MCF 10A (cell line): ENCODE results near the gene SCD. TPM values are rescaled to one million over a fixed set of nuclear protein-coding genes. Genes with fewer than 3 reads are reported as not detected.
A peak's percentile ranks its signal among the peaks of the same experiment; 100 is the strongest.

Experiments used
- BruUV-seq: library from RNA; stranded (reverse); fragments of 400-500 nt; replicated peaks from 2 replicates; lab custom pipeline; 2021; lab: Mats Ljungman, UMichigan
- CTCF ChIA-PET: fragments of 300-600 bp; sonication (Branson Sonifier 250); formaldehyde crosslinking; extraction: SDS; loops from one replicate; lab custom pipeline; 2021; ENCODE audit warnings: antibody characterized with exemption, inconsistent platforms; lab: Yijun Ruan, JAX
- POLR2A ChIA-PET: fragments of 300-600, 350-650 bp; sonication (Branson Sonifier 250); formaldehyde crosslinking; extraction: SDS; loops from one replicate; lab custom pipeline; 2020; ENCODE audit warnings: antibody characterized with exemption, inconsistent platforms; lab: Yijun Ruan, JAX
- DNase-seq: peaks from one replicate; pipeline ENCODE4 v3.0.0-alpha.2; 2018; ENCODE audit not compliant: unreplicated experiment
- H3K27ac Mint-ChIP-seq: one replicate; pipeline ENCODE4 v1.8.0; 2022; ENCODE audit warnings: mild to moderate bottlenecking, low read depth, mixed read lengths; ENCODE audit not compliant: unreplicated experiment
- H3K27me3 Mint-ChIP-seq: one replicate; pipeline ENCODE4 v1.8.0; 2022; ENCODE audit warnings: mixed read lengths; ENCODE audit not compliant: insufficient read depth, unreplicated experiment
- H3K36me3 Mint-ChIP-seq: one replicate; pipeline ENCODE4 v1.8.0; 2022; ENCODE audit warnings: mild to moderate bottlenecking, moderate library complexity, mixed read lengths; ENCODE audit not compliant: insufficient read depth, unreplicated experiment
- H3K4me1 Mint-ChIP-seq: one replicate; pipeline ENCODE4 v1.8.0; 2022; ENCODE audit warnings: mixed read lengths; ENCODE audit not compliant: insufficient read depth, unreplicated experiment
- H3K4me3 Mint-ChIP-seq: one replicate; pipeline ENCODE4 v1.8.0; 2022; ENCODE audit warnings: mild to moderate bottlenecking, moderate library complexity, mixed read lengths; ENCODE audit not compliant: unreplicated experiment
- H3K9me3 Mint-ChIP-seq: one replicate; pipeline ENCODE4 v1.8.0; 2022; ENCODE audit warnings: mixed read lengths; ENCODE audit not compliant: unreplicated experiment
- CTCF ChIP-seq: fragments of 200-600 bp; IDR thresholded peaks from one replicate; pipeline ENCODE4 v1.8.0; 2022; ENCODE audit warnings: antibody characterized with exemption, mild to moderate bottlenecking; ENCODE audit not compliant: unreplicated experiment
- intact Hi-C: fragments of 100-400 bp; cut with micrococcal nuclease; formaldehyde crosslinking; loops from 2 replicates; pipeline ENCODE4 v1.14.1; 2022
- total RNA-seq: library from RNA; stranded (reverse); gene quantifications from 2 replicates; pipeline ENCODE4 v1.2.3, GENCODE V29; 2022

The SCD gene
- total RNA-seq, 1 experiment from 2014 or later, result 179 TPM

- ChIA-PET CTCF (interaction anchor here (0.8 to 19.8 kb wide), 5 partner anchors 8 to 546 kb away, joined by 3 to 372 read pairs (median 3); no protein-coding TSS in a partner anchor), POLR2A (no interaction called here)
- no peak for DNase-seq
- Mint-ChIP-seq H3K4me3 (no peak overlapping the region), H3K27me3 (peaks cover 69% of the 10 kb centered on the region), H3K36me3 (no peaks in the 10 kb centered on the region), H3K27ac (no peak overlapping the region), H3K9me3 (no peaks in the 10 kb centered on the region), H3K4me1 (peaks cover 6% of the 10 kb centered on the region)
- no peak for TF ChIP-seq CTCF
- BruUV-seq, result no TSS peak
- intact Hi-C loops, result no loop called here
Measured at GRCh38 chr10:100333106-100333505, 13.9 kb upstream of the SCD start.

- no peak for TF ChIP-seq CTCF
- no peaks in the 10 kb centered on the region for H3K9me3 Mint-ChIP-seq
- H3K27ac Mint-ChIP-seq, result no peak overlapping the region
- no TSS peak for BruUV-seq
- peaks cover 62% of the 10 kb centered on the region for H3K27me3 Mint-ChIP-seq
- intact Hi-C loops, result no loop called here
- peak; percentile 32 for DNase-seq
- peaks cover 6% of the 10 kb centered on the region for H3K4me1 Mint-ChIP-seq
- ChIA-PET POLR2A (interaction anchor here (0.7 to 1.1 kb wide), 3 partner anchors 37 to 185 kb away, joined by 3 to 4 read pairs (median 4); no protein-coding TSS in a partner anchor), CTCF (interaction anchor here (0.5 to 19.8 kb wide), 6 partner anchors 10 to 545 kb away, joined by 3 to 372 read pairs (median 3); no protein-coding TSS in a partner anchor)
- H3K4me3 Mint-ChIP-seq, result no peak overlapping the region
- no peaks in the 10 kb centered on the region for H3K36me3 Mint-ChIP-seq
Measured at GRCh38 chr10:100333661-100334440, 13.2 kb upstream of the SCD start.

- H3K27ac Mint-ChIP-seq, result no peak overlapping the region
- no peak for DNase-seq
- ChIA-PET POLR2A (interaction anchor here (0.9 to 1.2 kb wide), 4 partner anchors 11 to 184 kb away, joined by 3 to 4 read pairs (median 3); no protein-coding TSS in a partner anchor), CTCF (interaction anchor here (0.7 to 19.8 kb wide), 3 partner anchors 9 to 184 kb away, joined by 3 to 372 read pairs (median 4); no protein-coding TSS in a partner anchor)
- H3K36me3 Mint-ChIP-seq, result no peaks in the 10 kb centered on the region
- TF ChIP-seq CTCF, result no peak
- intact Hi-C loops, result no loop called here
- H3K27me3 Mint-ChIP-seq, result peaks cover 53% of the 10 kb centered on the region
- no TSS peak for BruUV-seq
- no peak overlapping the region for H3K4me3 Mint-ChIP-seq
- H3K4me1 Mint-ChIP-seq, result peaks cover 6% of the 10 kb centered on the region
- no peaks in the 10 kb centered on the region for H3K9me3 Mint-ChIP-seq
Measured at GRCh38 chr10:100334762-100335161, 12.3 kb upstream of the SCD start.

GRCh38 chr10:100338434-100339036 is 8.5 kb upstream of the SCD start:
- no peaks in the 10 kb centered on the region for H3K9me3 Mint-ChIP-seq
- H3K36me3 Mint-ChIP-seq, result no peaks in the 10 kb centered on the region
- POLR2A ChIA-PET, result interaction anchor here (0.5 to 0.9 kb wide), 3 partner anchors 94 to 543 kb away, joined by 4 to 5 read pairs (median 4); no protein-coding TSS in a partner anchor
- peaks cover 15% of the 10 kb centered on the region for H3K27me3 Mint-ChIP-seq
- DNase-seq, result peak; percentile 70
- intact Hi-C loops, result loop anchor here (1.0 to 2.0 kb wide), 4 partner anchors 35 to 540 kb away; no protein-coding TSS in a partner anchor
- TF ChIP-seq CTCF, result peak; percentile 87
- no TSS peak for BruUV-seq
- H3K27ac Mint-ChIP-seq, result no peak overlapping the region
- CTCF ChIA-PET, result interaction anchor here (0.7 to 19.8 kb wide), 29 partner anchors 10 to 550 kb away, joined by 3 to 372 read pairs (median 6); partner anchors contain the start of genes PKD2L1, SCD and SEC31B
- no peak overlapping the region for H3K4me3 Mint-ChIP-seq
- peaks cover 13% of the 10 kb centered on the region for H3K4me1 Mint-ChIP-seq
